ENCODE data around the gene OR5B21.

OR5B21 gene

DNA sequence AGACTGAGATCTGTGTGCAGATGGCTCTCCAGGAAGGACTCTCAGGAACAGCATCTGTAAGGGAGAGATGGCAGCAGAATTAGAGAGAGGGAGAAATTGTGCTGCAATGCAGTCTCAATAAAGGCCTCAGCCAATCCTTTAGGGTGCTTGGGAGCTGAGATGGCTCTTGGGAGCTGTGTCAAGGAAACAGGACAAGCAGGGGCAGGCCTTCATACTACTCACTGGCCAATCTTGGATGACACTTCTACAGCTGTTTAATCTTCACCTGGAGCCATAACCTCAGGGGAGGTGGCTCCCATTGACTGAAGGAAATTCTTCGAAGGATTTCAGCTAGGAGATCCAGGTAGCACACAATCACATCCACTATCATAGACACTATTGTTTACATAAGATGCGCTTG is 10.0 kb downstream of the OR5B21 start:
- DNase-seq (ENCODE audit: low spot score), result no peak
- TF ChIP-seq, protein P1, sequence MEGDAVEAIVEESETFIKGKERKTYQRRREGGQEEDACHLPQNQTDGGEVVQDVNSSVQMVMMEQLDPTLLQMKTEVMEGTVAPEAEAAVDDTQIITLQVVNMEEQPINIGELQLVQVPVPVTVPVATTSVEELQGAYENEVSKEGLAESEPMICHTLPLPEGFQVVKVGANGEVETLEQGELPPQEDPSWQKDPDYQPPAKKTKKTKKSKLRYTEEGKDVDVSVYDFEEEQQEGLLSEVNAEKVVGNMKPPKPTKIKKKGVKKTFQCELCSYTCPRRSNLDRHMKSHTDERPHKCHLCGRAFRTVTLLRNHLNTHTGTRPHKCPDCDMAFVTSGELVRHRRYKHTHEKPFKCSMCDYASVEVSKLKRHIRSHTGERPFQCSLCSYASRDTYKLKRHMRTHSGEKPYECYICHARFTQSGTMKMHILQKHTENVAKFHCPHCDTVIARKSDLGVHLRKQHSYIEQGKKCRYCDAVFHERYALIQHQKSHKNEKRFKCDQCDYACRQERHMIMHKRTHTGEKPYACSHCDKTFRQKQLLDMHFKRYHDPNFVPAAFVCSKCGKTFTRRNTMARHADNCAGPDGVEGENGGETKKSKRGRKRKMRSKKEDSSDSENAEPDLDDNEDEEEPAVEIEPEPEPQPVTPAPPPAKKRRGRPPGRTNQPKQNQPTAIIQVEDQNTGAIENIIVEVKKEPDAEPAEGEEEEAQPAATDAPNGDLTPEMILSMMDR (IDR thresholded peaks at IDR 0.05), result no peak
- no peak overlapping the region for H3K27ac ChIP-seq

GRCh38 chr11:58495906-58496305 is 12.0 kb downstream of the OR5B21 start:
- Histone ChIP-seq H3K27ac (no peak overlapping the region), H3K4me3 (no peak overlapping the region)
- no peak for DNase-seq (ENCODE audit: low spot score)
- TF ChIP-seq, protein P1 (IDR thresholded peaks at IDR 0.05), result no peak

More for the DNA sequence above, 10.0 kb downstream of the OR5B21 start:
- H3K4me3 ChIP-seq, result no peak overlapping the region

- no peak overlapping the region for H3K4me3 ChIP-seq
- TF ChIP-seq, protein P1 (IDR thresholded peaks at IDR 0.05), result no peak
- DNase-seq (ENCODE audit: low spot score), result no peak
- H3K27ac ChIP-seq, result no peak overlapping the region
Observed at GRCh38 chr11:58494101-58494500, 13.8 kb downstream of the OR5B21 start.

DNA sequence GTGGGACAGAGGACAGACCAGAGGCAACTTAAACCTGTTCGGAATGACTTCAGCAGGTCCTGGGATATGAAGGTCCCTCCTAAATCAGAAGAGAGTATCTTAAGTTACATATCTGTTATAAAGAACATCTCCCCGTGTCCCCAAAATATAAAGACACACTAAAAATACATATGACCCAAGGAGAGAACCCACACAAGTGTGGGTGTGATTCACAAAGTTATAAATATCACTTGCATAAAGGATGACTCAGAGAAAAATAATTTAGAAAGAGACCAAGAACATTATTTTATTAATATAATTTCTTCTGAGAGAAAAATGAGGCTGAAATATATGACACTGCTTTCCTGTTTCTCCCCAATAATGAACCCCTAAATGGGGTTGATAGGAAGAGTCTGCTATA is 14.2 kb downstream of the OR5B21 start:
- no peak for DNase-seq (ENCODE audit: low spot score)
- TF ChIP-seq, protein P1 (IDR thresholded peaks at IDR 0.05), result no peak
- Histone ChIP-seq H3K4me3 (no peak overlapping the region), H3K27ac (no peak overlapping the region)

DNA sequence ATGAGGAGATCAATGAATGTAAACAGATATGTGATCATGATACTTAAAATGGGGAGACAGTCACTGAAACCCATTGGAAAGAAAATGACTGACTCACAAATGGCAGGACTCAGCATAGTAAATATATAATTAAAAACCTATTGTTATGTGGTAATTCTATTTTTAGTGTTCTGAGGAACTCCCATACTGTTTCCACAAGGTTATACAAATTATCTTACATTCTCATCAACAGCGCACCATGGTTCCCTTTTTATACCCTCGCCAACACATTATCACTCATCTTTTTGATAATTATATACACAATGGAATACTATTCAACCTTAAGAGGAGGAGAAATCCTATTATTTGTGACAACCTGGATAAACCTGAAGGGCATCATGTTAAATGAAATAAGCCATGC is 17.1 kb downstream of the OR5B21 start:
- Histone ChIP-seq H3K4me3 (no peak overlapping the region), H3K27ac (no peak overlapping the region)
- TF ChIP-seq, protein P1 (IDR thresholded peaks at IDR 0.05), result no peak
- no peak for DNase-seq (ENCODE audit: low spot score)

DNA sequence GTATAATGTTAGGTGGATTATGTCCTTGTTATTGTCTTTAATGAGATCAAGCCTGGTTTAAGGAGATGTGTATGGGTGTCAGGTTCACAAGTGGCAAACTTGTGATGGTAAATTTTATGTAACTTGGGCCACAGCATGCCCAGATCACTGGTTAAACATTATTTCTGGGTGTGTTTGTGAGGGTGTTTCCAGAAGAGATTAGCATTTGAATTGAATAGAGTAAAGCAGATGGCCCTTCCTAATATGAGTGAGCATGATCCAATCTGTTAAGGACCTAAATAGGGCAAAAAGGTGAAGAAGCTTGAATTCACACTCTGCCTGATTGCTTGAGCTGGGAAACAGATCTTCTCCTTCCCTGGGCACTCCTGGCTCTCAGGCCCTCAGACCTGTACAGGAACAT is 20.7 kb downstream of the OR5B21 start:
- TF ChIP-seq, protein P1 (IDR thresholded peaks at IDR 0.05), result no peak
- H3K27ac ChIP-seq, result no peak overlapping the region
- no peak for DNase-seq (ENCODE audit: low spot score)
- no peak overlapping the region for H3K4me3 ChIP-seq

GRCh38 chr11:58485961-58486360 is 21.9 kb downstream of the OR5B21 start:
- Histone ChIP-seq H3K27ac (no peak overlapping the region), H3K4me3 (no peak overlapping the region)
- DNase-seq (ENCODE audit: low spot score), result no peak
- TF ChIP-seq, protein P1 (IDR thresholded peaks at IDR 0.05), result no peak
